Activated T-helper 1 cell treated with anti-CD3 and anti-CD28 coated beads, Interleukin-2, amount 50 U/mL, for 16 hours (primary cell): Measurements from ENCODE around the gene PSMB10.
"Not testable (repeated sequence)": the region's sequence is repeated elsewhere in the genome, so short reads cannot be mapped to it uniquely, and the experiment has no call there.

Source experiments
- DNase-seq, 2 donors: peaks; one replicate each; pipeline ENCODE4 v3.0.0-alpha.2; 2020; ENCODE audit warnings: low read depth in 1 of 2, low spot score in 1 of 2

Gene PSMB10

GRCh38 chr16:67942510-67943255 lies 6.0 kb upstream of the PSMB10 start:
- no peak for DNase-seq

DNA sequence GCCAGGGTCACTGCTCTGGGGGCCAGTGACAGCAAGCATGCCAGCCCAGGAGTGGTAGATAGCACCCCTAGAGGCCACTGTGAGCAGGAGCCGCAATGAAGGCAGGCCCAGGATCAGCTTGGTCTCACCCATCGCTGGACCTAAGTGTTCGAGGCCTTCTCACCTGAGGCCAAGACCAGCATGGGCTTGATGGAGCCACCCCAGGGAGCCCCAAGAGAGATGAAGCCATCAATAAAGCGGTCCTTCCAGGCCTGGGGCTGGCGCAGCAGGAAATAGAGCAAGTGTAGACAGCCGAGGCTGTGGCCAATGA lies 5.5 kb upstream of the PSMB10 start:
- no peak for DNase-seq

GRCh38 chr16:67941469-67942199 lies 5.0 kb upstream of the PSMB10 start:
- DNase-seq, result no peak

- no peak for DNase-seq
Observed at GRCh38 chr16:67940446-67941089, 3.9 kb upstream of the PSMB10 start.

GRCh38 chr16:67939507-67940445 lies 3.1 kb upstream of the PSMB10 start:
- DNase-seq, result no peak

DNA sequence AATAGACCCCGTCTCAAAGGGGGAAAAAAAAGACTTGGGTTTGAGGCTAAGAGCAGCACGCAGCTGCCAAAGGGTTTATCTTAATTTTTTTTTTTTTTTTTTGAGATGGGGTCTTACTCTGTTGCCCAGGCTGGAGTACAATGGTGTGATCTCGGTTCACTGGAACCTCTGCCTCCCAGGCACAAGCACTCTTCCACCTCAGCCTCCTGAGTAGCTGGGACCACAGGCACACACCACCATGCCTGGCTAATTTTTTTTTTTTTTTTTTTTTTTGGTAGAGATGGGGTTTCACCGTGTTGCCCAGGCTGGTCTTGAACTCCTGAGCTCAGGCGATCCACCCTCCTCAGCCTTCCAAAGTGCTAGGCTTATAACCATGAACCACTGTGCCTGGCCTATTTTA lies 1.1 kb upstream of the PSMB10 start:
- DNase-seq, result not testable (repeated sequence)

DNA sequence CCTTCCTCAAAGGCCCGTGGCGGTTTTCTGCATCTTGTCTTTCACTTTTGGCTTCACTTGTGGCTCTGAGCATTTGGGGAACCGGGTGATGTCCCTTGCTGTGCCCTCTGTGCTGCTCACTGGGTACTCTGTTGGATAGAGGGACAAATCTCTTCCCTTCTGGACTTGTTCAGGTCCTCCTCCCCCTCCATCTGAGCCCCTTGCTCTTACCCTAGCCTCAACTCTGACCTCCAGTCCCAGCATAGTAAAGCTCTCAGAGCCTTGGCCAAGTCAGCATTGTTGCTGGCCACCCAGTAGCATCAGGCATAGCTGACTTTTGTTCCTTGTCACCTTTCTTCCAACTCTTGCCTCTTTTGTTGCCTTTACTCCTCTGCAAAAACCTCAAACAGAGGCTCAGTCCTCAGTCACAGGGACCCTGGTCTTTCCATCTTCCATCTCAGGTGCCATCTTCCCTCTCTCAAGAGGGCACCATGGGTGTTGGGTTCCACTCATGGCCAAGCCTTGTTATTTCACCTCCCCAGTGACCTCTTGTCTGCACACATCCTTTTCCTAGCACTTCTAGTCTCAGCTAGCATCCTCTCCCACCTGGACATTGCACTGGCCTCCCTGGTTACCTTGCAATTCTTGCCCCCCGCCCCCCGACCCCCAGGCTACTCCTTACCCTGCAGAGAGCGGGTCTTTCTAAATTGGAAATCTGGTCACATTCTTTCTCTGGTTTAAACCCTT lies 393 bp upstream of the PSMB10 start:
- peak in 1 of 2 donors; percentile 57 for DNase-seq

- peak; percentile 81 to 92 for DNase-seq
Observed at GRCh38 chr16:67935402-67936123, 1.1 kb downstream of the PSMB10 start.

DNA sequence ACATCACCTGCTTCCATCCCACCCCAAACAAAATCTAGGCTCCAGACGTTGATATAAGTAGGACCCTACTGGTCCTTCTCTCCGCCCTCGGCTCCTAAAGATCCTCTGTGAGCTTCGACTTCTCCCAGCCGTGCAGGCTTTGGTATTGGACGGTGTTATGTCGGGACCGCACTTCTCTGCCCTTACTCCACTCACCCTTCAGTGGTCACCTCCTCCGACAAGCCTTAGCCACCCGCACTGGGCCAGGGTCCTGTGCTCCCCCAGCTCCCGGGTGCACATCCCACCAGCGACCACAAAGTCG lies 1.6 kb downstream of the PSMB10 start:
- DNase-seq, result no peak

DNA sequence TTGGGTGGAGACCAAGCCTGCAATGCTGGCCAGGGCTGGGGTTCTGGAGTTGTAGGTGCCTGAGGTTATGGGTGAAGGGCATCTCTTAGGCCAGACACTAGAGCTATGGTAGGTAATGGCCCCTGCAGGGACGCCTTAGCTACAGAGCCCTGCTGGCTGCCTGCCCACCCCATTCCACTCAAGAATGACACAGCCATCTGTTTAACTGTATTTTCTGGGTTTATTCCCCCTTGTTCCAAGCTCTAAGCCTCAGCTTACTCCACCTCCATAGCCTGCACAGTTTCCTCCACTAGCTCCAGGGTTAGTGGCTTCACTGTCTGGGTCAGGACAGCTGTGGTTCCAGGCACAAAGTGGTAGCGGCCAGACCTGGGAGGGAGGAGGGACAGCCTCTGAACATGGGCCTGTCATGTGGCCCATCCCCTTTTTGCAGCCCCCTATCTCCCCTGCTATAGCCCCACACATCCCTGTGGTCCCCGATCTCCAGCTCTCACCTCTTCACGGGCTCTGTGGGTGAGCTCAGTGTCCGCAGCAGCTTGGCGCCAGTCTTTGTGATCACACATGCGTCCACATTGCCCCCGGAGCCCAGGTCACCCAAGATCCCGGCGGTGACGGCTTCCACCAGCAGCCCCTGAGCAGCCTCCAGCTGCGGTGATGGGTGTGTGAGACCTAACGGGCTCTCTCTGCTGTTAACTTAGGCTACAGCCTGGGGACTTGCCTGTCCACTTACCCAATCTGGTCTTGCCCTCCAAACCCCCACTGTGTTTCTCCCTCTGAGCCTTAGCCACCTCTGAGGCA lies 2.1 kb downstream of the PSMB10 start:
- no peak for DNase-seq

- DNase-seq, result no peak
Observed at GRCh38 chr16:67933805-67934204, 2.8 kb downstream of the PSMB10 start.

DNA sequence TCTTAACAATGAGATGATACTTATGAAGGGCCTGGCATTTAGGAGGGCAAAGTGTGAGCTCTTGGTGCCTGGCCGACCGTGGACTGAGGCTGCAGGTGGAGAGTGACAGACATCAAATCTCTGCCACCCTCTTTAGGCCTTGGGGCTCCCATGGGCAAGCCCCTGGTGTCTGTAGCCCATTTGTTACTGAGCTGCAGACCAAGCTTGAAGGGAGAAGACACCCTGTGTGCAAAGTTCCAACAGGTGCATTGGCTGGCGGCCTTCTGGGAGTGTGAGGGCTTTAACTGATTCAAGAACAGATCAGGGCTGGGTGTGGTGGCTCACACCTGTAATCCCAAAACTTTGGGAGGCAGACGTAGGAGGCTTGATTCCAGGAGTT lies 4.2 kb downstream of the PSMB10 start:
- no peak for DNase-seq

GRCh38 chr16:67931712-67932461 lies 4.8 kb downstream of the PSMB10 start, which contains the start of gene CTRL:
CTRL (minus strand) TSS chr16:67931862; CDS start chr16:67931852, 10 bp downstream.
- DNase-seq, result no peak

GRCh38 chr16:67930678-67931211 lies 5.9 kb downstream of the PSMB10 start:
- no peak for DNase-seq

- no peak for DNase-seq
Observed at GRCh38 chr16:67930191-67930590, 6.5 kb downstream of the PSMB10 start.

DNA sequence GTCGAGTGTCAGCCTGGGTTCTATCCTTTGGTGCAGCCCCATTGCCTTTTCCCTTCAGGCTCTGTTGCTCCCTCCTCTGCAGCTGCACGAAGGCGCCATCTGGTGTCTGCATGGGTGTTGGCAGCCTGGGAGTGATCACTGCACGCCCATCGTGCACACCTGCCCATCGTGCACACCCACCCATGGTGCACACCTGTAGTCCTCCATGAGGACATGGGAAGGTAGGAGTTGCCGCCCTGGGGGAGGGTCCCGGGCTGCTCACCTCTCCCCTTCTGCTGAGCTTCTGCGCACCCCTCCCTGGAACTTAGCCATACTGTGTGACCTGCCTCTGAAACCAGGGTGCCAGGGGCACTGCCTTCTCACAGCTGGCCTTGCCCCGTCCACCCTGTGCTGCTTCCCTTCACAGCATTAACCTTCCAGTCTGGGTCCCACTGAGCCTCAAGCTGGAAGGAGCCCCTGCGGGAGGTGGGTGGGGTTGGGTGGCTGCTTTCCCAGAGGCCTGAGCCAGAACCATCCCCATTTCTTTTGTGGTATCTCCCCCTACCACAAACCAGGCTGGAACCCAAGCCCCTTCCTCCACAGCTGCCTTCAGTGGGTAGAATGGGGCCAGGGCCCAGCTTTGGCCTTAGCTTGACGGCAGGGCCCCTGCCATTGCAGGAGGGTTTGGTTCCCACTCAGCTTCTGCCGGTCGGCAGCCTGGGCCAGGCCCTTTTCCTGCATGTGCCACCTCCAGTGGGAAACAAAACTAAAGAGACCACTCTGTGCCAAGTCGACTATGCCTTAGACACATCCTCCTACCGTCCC lies 7.9 kb downstream of the PSMB10 start:
- DNase-seq, result peak; percentile 55 to 67

DNA sequence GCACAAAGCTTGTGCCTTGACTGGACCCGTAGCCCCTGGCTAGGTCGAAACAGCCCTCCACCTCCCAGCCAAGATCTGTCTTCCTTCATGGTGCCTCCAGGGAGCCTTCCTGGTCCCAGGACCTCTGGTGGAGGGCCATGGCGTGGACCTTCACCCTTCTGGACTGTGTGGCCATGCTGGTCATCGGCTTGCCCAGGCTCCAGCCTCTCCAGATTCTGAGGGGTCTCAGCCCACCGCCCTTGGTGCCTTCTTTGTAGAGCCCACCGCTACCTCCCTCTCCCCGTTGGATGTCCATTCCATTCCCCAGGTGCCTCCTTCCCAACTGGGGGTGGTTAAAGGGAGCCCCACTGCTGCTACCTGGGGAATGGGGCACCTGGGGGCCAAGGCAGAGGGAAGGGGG lies 8.5 kb downstream of the PSMB10 start:
- no peak for DNase-seq
